GM12878 (cell line): ENCODE results near the gene EIF5A. TPM values are rescaled to one million over a fixed set of nuclear protein-coding genes. Genes with fewer than 3 reads are reported as not detected.

ENCODE experiments used
- BHLHE40 ChIP-seq, 2 experiments: fragments of 450-650 bp in 1 of 2; IDR thresholded peaks; 2 replicates each; pipeline ENCODE4 v1.6.1; 2011 to 2017; ENCODE audit warnings: low read depth in 2 of 2, borderline replicate concordance in 1 of 2, improper control_type of control experiment in 1 of 2, low read length in 1 of 2, mild to moderate bottlenecking in 1 of 2
- NKRF ChIP-seq: fragments of 450-650 bp; conservative IDR thresholded peaks from 2 replicates; pipeline ENCODE4 v1.6.1; 2017; ENCODE audit warnings: mild to moderate bottlenecking, moderate library complexity
- SMAD5 ChIP-seq: IDR thresholded peaks from 2 replicates; pipeline ENCODE4 v1.6.1; 2016; ENCODE audit warnings: antibody characterized with exemption, low read depth
- SMARCA5 ChIP-seq: fragments of 450-650 bp; IDR thresholded peaks from 2 replicates; pipeline ENCODE4 v1.6.1; 2017; ENCODE audit warnings: mild to moderate bottlenecking
- TAF1 ChIP-seq: IDR thresholded peaks from 2 replicates; pipeline ENCODE4 v1.6.1; 2011; ENCODE audit warnings: mild to moderate bottlenecking, low read depth, low read length, borderline replicate concordance
- USF1 ChIP-seq: IDR thresholded peaks from 2 replicates; pipeline ENCODE4 v1.6.1; 2011; ENCODE audit warnings: borderline replicate concordance, low read depth, mild to moderate bottlenecking, moderate library complexity, mixed read lengths, low read length; ENCODE audit not compliant: insufficient read depth; ENCODE audit errors: extremely low read length
- polyA plus RNA-seq, 11 experiments: library from polyadenylated mRNA; depleted of rRNA in 4 of 11; unstranded in 6 of 11; stranded (reverse) in 5 of 11; fragments of >200 nt; fragmentation: Nextera tagmentation in 4 of 11; fragmentation: Illumina TruSeq in 1 of 11; extraction: Ambion mirVana in 4 of 11; extraction: Trizol in 1 of 11; gene quantifications; 1 replicate in 1 of 11; 2 replicates in 10 of 11; pipeline versions ENCODE4 v1.2.1 to v1.2.3, GENCODE V29; 2011 to 2016; ENCODE audit warnings: inconsistent platforms in 2 of 11, missing spikeins in 2 of 11, low read depth in 1 of 11
- total RNA-seq, 4 experiments: library from RNA; depleted of rRNA in 3 of 4; stranded (reverse); fragments of >200 nt in 3 of 4; fragmentation: Illumina TruSeq in 1 of 4; extraction: Trizol in 1 of 4; gene quantifications; 2 replicates each; pipeline versions ENCODE4 v1.2.1 to v1.2.3, GENCODE V29; 2013 to 2021

Gene EIF5A
- total and polyA plus RNA-seq, 10 of the 15 experiments (the other 5 are each of a cell fraction or from before 2014, with no cell fraction given) = 26.5 to 1,792 (median 944) TPM

- TF ChIP-seq USF1 (peak; percentile 32), TAF1 (peak; percentile 16; the same call in 1 of the 2 replicates), NKRF (peak; percentile 28; the same call in 1 of the 2 replicates), SMARCA5 (peak; percentile 82), BHLHE40 (IDR thresholded peaks at IDR 0.05; ENCODE audit: borderline replicate concordance in 1 of 2, low read depth in 2 of 2, low read length in 1 of 2) (peak in 1 of 2 experiments; percentile 57; a peak in 2 of 4 replicates), SMAD5 (0 out of 2 replicates have a peak, but pooled peaks have one; percentile 11)
These were observed 527 bp downstream of the EIF5A start (continued) for GRCh38 chr17:7307686-7308624.
